Measurements from ENCODE around the gene ANTXR2. TPM values are rescaled to one million over a fixed set of nuclear protein-coding genes. Genes with fewer than 3 reads are reported as not detected.

ANTXR2 gene
- total and polyA plus RNA-seq, 12 donors: 9.9 to 68.4 (median 49.2) TPM

GRCh38 chr4:79875344-79875899, 197.6 kb downstream of the ANTXR2 start:
- Histone ChIP-seq H3K36me3 (no peaks in the 10 kb centered on the region), H3K4me1 (no peaks in the 10 kb centered on the region), H3K4me3 (no peak overlapping the region), H3K27me3 (no peaks in the 10 kb centered on the region), H3K27ac (no peak overlapping the region), H3K9me3 (peaks cover 0 to 4% (median 0%) of the 10 kb centered on the region in 11 donors)
- DNase-seq (no peak), ATAC-seq (no peak)
- intact Hi-C loops (cut with DNase I): no loop called here
- TF ChIP-seq CTCF (IDR thresholded peaks at IDR 0.05): no peak
- WGBS, 2 donors: 80 to 83% methylated on average over 4 of the region's 4 CpGs

DNA sequence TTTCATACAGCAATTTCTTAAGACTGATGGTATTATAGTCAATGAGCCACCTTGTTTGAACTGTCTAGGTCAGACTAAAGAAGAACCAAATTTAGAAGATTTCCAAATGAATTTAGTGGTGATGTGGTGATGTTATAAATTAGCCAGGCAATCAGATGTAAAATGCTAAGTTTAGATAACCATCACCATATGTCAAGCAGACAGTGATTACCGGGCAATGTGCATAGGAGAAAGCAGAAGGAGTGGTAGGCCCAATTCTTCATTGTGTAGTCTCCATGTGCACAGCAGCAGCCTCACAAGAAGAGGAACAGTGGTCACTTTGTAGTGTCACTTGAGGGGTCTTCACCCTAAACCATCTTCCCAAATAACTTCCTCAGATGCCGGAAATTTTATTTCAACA, 198.8 kb downstream of the ANTXR2 start:
- no peaks in the 10 kb centered on the region for H3K4me1 ChIP-seq
- peaks cover 0 to 4% (median 0%) of the 10 kb centered on the region in 11 donors for H3K9me3 ChIP-seq
- no peak for ATAC-seq
- 94% methylated on average over 2 of the region's 2 CpGs for WGBS, 2 donors
- no peak for DNase-seq
- no peaks in the 10 kb centered on the region for H3K27me3 ChIP-seq
- no peak overlapping the region for H3K4me3 ChIP-seq
- no peak overlapping the region for H3K27ac ChIP-seq
- no peak for TF ChIP-seq CTCF (IDR thresholded peaks at IDR 0.05)
- H3K36me3 ChIP-seq: no peaks in the 10 kb centered on the region
- intact Hi-C loops (cut with DNase I): no loop called here

GRCh38 chr4:79872738-79873137, 200.3 kb downstream of the ANTXR2 start:
- Histone ChIP-seq H3K9me3 (no peaks in the 10 kb centered on the region), H3K27me3 (no peaks in the 10 kb centered on the region), H3K4me1 (no peaks in the 10 kb centered on the region), H3K27ac (no peak overlapping the region), H3K36me3 (no peaks in the 10 kb centered on the region), H3K4me3 (no peak overlapping the region)
- no peak for TF ChIP-seq CTCF (IDR thresholded peaks at IDR 0.05)
- DNase-seq: no peak
- ATAC-seq: no peak
- intact Hi-C loops (cut with DNase I): no loop called here
- 88 to 91% methylated on average over 1 of the region's 1 CpG for WGBS, 2 donors

GRCh38 chr4:79871961-79872360, 201.1 kb downstream of the ANTXR2 start:
- TF ChIP-seq CTCF (IDR thresholded peaks at IDR 0.05): no peak

More at GRCh38 chr4:79871961-79872360, 201.1 kb downstream of the ANTXR2 start:
- H3K9me3 ChIP-seq: no peaks in the 10 kb centered on the region
- no peaks in the 10 kb centered on the region for H3K4me1 ChIP-seq
- no peak overlapping the region for H3K27ac ChIP-seq
- ATAC-seq (no peak), DNase-seq (no peak)
- H3K27me3 ChIP-seq: no peaks in the 10 kb centered on the region
- WGBS, 2 donors: 57 to 58% methylated on average over 3 of the region's 3 CpGs
- intact Hi-C loops (cut with DNase I): no loop called here
- no peaks in the 10 kb centered on the region for H3K36me3 ChIP-seq
- H3K4me3 ChIP-seq: no peak overlapping the region

Measured in heart right ventricle (tissue), 16 donors.